CD4-positive, alpha-beta T cell treated with Interleukin-17A for 1 hour (primary cell): ENCODE data around the gene ZNF524.
"Not testable (repeated sequence)": the region's sequence is repeated elsewhere in the genome, so short reads cannot be mapped to it uniquely, and the experiment has no call there.

ENCODE experiments used
- DNase-seq: peaks from one replicate; pipeline ENCODE4 v3.0.0-alpha.2; 2020

ZNF524 gene

DNA sequence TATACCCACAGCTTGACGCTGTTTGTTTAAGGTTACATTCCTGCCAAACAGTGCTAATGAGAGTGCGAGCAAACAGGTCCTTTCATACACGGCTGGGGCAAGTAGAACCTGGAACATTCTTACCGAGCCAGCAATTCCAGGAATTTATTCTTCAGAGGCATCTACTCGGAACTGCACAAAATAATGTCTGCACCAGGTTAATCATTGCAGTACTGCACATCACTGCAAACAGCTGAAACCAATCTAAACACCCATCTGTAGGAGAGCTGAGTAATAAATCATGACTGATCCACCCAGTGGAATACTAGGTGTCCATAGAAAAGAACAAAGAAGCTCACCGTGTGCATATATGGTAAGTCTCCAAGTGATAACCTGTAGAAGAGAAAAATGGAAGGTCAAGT is 18.3 kb upstream of the ZNF524 start:
- no peak for DNase-seq

DNA sequence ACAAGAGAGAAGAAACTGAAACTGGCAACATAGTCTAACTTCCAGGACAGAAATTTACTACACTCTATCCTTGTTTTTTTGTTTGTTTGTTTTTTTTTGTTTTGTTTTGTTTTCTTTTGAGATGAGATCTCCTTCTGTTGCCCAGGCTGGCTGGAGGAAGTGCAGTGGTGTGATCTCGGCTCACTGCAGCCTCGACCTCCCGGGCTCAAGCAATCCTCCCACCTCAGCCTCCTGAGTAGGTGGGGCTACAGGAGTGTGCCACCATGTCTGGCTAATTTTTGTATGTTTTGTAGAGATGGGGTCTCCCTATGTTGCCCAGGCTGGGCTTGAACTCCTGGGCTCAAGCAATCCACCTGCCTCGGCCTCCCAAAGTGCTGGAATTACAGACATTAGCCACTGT is 17.8 kb upstream of the ZNF524 start:
- DNase-seq, result not testable (repeated sequence)

DNA sequence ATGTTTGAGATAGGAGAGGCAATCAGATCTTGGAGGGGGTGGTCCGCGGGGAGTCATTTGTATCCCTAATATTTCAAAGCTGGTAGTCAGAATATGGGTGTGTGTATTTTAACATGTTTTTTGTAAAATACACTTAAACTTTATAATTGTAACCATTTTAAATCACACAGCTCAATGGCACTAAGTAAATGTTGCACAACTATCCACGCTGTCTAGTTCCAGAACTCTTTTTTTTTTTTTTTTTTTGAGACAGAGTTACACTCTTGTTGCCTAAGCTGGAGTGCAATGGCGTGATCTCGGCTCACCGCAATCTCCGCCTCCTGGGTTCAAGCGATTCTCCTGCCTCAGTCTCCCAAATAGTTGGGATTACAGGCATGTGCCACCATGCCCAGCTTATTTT is 16.2 kb upstream of the ZNF524 start:
- not testable (repeated sequence) for DNase-seq

DNA sequence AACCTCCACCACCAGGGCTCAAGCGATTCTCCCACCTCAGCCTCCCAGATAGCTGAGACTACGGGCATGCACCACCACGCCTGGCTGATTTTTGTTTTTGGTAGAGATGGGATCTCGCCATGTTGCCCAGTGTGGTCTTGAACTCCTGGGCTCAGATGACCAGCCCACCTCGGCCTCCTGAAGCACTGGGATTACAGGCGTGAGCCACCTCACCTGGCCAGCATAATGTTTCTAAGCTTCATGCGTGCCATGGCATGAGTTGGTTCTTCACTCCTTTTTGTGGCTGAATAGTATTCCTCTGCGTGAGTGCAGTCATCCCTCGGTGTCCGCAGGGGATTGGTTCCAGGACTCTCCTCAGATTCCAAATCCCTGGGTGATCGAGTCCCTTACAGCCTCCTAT is 15.2 kb upstream of the ZNF524 start:
- no peak for DNase-seq

DNA sequence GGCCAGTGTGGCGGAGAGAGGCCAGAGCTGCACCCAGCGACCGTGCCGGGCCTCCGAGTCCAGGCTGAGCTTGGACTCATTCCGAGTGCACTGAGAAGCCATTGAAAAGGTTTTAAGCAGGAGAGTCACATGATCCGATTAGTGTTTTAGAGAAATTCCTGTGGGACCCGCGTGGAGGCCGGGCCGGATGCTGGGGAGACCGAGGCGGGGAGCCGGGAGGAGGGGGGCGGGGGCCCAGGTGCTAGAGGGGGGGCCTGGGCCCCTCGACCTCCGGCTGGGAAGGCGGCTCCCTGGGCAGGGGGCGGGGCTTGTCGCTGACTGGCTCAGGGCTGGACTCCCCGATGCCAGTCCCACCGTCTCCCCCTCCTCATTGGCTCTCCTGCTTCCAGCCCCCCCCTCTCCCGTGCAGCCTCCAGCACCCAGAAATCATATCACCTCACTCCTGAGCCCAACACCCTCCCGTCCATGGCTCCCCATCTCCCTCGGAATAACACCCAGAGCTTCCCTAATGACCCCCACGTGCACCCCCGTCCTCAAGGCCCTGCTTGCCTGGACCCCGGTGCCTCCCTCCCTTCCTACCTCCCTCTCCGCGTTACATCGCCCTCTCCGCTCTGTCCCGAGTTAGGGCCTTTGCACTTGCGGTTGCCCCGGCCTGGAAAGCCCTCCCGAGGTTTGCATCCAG is 14.3 kb upstream of the ZNF524 start:
- peak; percentile 46 for DNase-seq

DNA sequence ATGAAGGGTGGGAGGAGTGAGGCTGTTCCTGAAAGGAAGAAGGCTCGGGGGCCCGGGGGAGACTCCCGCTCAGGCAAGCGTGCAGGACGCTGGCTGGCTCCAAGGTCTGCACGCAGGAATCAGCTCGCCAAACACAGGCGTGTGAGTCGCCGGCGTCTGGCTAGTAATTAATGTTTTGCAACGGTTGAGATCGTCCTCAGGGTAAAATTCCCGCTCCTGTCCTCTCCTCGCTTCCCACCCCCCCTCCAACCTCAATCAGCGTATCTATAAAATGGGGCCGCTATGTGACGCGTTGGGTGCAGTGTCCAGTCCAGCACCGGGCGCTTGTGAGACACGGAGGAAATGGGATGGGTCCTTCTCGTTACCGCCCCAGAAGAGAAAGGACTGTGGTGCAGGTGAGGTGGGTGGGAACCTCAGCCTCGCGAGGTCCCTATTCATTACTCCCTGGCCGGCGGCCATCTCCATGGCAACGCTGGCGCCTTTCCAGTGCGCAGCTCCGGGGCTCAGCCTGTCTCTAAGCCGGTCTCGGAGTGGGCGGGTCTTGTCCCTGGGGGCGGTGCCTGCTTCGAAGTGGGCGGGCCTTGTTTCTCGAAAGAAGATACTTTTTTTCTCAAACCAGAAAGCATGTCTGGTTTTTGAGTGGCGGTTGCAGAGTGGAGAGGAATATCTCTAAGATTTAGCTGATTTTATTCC is 13.0 kb upstream of the ZNF524 start:
- peak; percentile 96 for DNase-seq

DNA sequence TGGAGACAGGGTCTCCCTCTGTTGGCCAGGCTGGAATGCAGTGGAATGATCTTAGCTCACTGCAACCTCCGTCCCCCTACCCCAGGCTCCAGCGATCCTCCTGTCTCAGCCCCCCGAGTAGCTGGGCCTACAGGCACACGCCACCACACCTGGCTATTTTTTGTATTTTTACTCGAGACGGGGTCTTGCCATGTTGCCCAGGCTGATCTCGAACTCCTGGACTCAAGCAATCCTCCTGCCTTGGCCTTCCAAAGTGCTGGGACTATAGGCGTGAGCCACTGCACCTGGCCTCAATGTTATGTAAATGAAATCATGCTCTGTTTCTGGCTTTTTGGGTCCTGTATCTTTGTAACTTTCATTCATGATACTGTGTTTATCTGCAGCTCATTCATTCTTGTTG is 11.3 kb upstream of the ZNF524 start:
- no peak for DNase-seq

DNA sequence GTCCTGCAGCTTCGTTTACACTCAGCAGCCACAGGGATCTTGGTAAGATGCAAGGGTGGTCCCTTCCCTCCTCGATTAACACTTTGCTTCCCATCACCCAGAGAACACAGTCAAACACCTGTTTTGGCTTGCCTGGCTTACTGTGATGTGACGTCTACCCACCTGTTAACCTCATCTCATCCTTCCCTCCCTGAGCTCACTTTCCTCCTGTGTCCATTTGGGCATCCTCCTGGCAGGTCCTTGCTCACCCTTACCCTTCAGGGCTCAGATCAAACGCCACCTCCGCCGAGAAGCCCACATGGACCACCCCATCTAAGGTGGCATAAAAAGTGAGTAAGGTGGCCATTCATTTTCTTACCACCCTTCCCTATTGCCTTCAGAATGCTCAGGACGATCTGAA is 10.0 kb upstream of the ZNF524 start:
- no peak for DNase-seq

DNA sequence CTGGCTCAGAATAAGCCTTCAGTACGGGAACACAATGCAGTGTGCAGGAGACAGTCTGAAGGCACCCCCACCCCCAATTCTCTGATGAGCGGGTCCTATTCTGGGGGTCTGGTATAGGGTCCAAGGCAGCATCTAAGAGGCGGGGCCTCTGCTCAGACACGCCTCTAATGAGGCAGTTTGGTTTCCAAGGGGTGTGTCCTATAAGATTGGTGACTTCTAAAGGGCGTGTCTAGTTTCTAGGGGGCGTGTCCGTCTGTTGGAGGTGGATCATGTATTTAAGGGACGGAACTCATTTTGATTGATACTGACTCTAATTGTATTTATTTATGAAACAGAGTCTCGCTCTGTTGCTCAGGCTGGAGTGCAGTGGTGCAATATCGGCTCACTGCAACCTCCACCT is 9.5 kb upstream of the ZNF524 start:
- DNase-seq, result no peak

DNA sequence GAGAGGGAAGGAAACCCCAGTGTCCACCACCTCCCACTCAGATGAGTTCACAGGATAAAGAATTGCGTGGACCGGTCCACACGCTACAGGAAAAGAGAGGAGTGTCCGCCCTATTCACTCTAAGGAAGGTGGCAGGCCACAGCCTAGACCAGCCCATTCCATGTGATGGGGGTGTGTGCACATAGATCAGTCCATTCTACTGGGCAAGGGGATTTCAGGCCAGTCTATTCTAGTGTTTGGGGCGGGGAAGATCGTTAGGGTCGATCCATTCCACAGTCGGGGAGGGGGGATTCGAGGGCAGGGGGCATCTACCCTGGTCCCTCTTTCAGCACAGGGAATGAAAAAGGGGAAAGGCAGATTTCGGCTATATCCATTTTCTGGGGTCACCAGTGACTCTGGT is 8.5 kb upstream of the ZNF524 start:
- DNase-seq, result no peak

DNA sequence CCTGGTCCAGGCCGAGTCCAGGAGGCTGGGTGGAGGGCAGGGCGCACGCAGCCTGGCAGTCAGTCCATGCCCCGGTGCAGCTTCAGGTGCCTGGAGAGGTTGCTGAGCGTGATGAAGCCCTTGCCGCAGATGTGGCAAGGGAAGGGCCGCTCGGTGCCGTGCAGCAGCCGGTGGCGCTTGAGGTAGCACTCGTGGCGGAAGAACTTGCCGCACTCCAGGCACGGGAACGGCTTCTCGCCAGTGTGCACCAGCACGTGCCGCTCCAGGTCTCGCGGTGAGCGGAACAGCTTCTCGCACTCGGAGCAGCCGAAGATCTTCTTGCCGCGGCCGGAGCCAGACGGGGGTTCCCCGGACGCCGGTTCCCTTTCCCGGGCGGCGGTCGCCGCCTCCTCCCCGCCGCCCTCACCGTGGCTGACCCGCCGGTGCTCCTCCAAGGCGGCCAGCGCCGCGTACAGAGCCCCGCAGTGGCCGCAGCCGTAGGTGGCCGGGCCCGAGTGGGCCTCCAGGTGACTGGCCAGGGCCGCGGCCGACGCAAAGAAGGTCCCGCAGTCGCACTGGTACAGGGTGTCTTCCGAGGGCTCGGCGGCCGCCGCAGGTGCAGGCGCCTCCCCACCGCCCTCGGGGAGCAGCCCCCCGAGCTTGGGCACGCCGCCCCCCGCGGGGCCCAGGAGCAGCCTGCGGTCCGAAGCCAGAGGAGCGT is 7.5 kb upstream of the ZNF524 start:
- DNase-seq, result no peak

DNA sequence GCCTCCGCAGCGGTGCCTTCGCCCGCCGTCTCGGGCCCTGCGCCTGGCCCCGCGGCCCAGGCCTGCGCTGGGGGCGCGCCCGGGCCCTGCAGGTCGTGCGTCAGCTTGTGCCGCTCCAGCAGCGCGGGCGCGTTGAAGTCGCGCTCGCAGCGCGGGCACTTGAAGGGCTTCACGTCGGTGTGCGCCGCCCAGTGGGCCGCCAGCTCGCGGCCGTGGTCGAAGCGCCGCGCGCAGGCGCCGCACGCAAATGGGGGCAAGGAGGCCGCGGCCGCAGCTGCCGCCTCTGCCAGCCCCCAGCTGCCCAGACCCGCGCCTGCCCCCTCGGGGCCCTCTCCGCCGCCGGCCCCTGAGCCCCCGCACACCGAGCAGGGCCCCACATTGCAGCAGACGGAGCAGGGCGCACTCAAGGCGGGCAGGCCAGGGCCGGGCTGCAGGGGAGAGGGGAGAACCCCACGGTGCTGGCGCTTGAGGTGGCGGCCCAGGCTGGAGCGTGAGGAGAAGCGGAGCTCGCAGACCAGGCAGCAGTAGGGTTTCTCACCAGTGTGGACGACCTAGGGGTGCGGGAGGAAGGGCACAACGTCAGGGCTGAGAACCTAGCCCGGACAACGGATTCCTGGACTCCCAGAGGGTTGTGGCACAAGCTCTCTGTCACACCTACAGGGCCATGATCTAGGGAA is 6.9 kb upstream of the ZNF524 start:
- DNase-seq, result no peak

DNA sequence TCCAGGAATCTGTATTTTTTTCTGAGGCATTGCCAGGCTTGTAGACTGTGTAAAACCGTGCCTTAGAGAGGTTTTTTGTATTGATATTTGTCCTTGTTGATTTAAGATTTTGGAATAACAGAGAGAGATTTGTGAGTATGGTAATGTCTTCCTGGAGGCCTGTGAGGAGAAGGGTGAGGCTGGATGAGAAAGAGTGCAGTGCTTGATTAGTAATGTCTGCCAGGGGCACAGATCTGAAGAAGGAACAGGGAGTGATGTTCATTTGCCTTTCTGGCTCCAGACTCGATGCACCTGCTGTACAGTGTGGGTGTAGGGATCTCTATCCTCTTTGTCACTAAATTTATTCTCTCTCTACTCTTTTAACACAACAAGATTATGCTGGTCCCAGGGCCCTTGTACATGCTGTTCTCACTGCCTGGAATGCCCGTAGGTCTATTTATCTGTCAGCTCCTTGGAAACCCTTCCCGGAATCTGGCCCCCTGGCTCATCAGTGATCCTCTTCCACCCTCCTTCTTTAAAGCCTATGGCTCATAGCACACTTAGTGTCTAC is 5.0 kb upstream of the ZNF524 start:
- DNase-seq, result no peak

DNA sequence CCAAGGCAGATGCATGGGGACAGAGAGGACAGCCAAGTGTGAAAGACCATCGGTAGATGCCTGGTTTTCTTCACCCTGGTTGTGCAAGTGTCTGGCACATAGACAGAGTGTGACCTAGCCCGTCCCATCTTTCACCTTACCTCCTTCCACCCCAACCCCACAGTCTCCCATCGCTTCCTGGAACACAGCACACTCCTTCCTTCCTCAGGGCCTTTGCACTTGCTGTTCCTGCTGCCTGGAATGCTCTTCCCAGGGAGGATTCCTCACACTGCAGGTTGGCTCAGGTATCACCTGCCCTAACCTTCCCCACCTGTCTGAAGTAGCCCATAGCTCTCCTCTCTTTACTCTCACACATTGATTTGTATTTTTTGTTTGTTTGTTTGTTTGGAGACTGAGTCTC is 3.8 kb upstream of the ZNF524 start:
- DNase-seq, result no peak

DNA sequence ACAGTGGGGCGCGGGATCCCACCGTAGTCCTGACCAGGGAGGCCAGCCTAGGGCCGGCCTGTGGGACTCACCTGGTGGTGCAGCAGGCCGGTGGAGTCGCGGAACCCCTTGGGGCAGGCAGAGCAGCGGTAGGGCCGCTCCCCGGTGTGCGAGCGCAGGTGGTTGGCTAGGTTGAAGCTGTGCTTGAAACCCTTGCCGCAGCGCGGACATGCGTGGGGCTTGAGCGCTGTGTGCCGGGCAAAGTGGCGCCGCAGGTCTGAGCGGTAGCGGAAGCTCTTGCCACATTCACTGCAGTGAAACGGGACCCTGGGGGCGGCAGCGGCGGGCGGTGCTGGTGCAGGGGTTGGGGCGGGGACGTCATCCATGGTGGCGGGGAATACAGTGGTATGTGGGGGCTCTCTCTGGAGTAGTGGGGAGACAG is 2.6 kb upstream of the ZNF524 start:
- DNase-seq, result no peak

DNA sequence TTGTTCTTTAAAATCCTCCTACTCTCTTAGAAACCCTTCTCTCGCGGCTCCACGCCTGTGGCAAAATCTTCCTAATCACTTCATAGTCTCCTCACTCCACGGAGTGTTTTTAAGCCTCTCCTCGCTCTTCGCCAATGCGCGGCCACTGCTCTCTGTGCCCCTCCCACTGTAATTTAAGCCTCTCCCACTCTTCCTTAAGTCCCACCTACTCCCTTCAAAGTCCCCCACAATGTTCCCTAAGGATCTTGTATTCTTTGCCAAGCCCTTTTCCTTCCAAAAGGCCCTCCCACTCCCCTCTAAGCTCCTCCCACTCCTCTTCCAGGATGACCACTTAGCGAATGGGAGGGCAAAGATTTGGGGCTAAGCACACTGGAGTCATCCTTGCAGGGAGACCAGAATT is 2.1 kb upstream of the ZNF524 start:
- no peak for DNase-seq

DNA sequence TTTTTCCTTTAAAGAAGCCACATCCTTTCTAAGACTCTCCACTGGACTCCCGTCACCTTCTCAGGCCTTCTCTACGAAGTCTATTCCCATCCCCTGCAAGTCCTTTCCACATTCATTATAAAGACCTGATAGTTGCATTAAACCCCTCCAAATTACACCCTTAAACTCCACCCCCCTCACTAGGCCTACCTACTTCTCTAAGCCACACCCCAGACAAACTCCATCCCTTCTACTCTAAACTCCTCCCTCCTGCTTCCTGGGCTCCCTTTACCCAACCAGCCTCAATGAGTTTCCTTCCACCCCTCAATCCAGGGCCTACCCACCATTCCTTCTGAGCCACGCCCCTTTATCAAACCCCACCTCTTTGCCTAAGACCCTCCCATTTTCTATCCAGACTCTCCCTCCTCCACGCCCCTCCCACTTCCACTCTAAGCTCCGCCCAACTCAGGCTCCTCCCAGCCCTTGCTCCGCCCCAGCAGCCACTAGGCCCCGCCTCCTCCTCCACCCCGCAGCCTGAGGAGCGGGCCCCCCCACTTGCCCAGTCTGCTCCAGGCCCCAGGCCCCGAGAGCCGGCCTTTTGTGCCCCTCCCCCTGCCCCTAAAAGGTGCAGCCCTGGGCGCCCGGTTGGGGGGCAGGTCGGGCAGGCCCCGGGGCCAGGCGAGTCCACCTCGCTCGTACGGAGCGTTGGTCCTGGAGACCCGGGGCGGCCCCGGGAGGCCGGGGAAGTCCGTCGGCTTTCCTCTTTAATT is 1.2 kb upstream of the ZNF524 start:
- peak; percentile 96 for DNase-seq

DNA sequence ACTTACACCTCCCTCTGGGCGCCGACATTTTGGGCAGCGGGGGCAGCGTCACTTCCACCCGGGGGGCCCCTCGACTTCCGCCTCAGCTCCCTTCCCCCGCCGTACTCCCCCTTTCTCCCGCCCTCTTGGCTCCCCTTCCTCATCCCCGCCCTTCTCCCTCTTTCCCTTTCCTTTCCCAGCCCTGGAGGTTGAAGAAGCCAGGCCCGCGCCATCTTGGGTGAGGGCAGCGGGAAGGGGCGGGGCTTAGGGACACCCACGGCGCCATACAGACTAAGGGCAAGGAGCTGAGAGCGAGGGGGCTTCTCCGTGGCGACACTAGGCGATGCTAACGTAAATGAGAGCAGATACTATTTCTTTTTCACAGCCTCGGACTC is 633 bp upstream of the ZNF524 start, which contains the start of gene FIZ1:
Gene FIZ1, minus strand, starts transcription at position 50 of the 374 bp plus-strand sequence. CDS start 1,652 bp downstream, outside the sequence.
- DNase-seq, result peak; percentile 98

DNA sequence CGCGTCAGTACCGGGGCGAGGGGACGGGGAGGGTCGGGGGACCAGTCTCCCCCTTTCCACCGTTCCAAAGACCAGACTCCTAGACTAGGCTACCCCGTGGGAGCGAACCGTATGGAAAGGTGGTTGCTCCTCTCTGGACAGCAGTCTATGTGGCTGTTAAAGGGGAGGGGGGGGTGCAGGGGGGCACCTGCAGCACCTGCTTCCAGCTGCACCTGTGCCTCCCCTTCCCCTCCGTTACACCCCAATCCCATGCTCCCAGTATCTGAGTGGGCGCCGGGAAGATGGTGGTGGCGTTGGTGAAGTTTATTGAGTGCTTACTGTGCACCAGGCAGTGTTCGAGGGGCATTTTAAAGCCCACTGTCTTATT is 557 bp downstream of the ZNF524 start:
- no peak for DNase-seq

DNA sequence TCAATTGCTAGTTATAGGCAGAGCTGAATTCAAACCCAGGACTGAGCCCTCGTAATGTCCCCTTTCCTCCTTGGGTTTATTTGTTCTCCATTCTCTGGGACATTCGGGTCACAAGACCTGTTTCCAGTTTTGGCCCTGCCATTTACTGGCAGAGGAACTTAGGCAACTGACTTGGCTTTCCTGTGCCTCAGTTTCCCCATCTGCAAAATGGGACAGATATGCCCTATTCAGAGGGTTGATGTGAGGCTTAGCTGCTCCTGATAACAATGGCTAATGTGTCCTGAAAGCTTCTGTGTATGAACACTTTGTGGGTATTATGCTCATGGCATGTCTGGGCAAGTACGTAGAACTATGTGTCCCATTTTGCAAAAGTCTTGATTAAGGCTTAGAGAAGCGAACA is 996 bp downstream of the ZNF524 start:
- no peak for DNase-seq

DNA sequence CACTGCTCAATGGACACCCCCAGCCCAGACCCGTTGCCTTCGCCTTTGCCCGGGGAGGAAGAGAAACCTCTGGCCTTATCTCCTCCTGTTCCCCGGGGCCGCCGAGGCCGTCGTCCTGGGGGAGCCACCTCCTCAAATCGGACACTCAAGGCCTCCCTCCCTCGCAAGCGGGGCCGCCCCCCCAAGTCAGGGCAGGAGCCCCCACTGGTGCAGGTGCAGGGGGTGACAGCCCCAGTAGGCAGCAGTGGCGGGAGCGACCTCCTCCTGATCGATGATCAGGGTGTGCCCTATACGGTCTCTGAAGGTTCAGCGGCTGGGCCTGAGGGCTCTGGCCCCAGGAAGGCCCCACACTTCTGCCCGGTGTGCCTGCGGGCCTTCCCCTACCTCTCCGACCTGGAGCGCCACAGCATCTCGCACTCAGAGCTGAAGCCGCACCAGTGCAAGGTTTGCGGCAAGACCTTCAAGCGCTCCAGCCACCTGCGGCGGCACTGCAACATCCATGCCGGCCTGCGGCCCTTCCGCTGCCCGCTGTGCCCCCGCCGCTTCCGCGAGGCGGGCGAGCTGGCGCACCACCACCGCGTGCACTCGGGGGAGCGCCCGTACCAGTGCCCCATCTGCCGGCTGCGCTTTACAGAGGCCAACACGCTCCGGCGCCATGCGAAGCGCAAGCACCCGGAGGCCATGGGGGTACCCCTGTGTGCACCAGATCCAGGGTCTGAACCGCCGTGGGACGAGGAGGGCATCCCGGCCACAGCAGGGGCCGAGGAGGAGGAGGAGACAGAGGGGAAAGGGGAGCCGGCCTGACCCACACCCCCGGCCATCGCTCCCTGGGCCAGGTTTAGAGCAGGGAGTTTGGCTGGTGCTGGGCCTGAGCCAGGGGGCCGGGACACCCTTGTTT is 2.3 kb downstream of the ZNF524 start:
- no peak for DNase-seq

DNA sequence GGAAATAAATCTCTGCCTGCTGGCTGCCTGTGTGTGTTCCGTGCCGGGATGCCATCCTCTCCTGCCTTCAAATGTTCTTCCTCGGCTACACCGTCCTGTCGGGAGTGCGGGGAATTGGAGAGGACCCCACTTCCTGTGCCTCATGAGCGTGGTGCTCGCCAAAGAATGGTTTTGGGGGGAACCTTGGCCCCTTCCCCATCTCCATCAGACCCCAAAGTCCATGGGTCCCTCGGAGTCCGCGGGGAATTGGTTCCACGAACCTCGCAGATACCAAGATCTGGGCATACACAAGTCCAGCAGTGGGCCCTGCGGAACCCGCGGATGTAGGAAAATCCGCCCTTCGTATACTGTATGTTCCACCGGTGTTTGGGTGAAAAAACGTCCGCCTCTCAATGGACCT is 3.0 kb downstream of the ZNF524 start:
- DNase-seq, result no peak
